Memory B cell (primary cell): ENCODE results near the gene S100A14.
"Not testable (repeated sequence)": the region's sequence is repeated elsewhere in the genome, so short reads cannot be mapped to it uniquely, and the experiment has no call there.

Source experiments
- ATAC-seq: fragments of 150-1000 bp; cut with Tn5 transposase; 2 replicates; pipeline ENCODE4 v1.10.0; 2021; ENCODE audit warnings: low read depth, mild to moderate bottlenecking, moderate library complexity
- DNase-seq, 2 donors: peaks; one replicate each; pipeline ENCODE4 v3.0.0; 2022; ENCODE audit warnings: low spot score in 2 of 2
- H3K27ac Mint-ChIP-seq: one replicate; pipeline ENCODE4 v1.8.0; 2022; ENCODE audit warnings: mild to moderate bottlenecking, moderate library complexity, mixed read lengths
- H3K27me3 Mint-ChIP-seq: one replicate; pipeline ENCODE4 v1.8.0; 2022; ENCODE audit warnings: mixed read lengths
- H3K36me3 Mint-ChIP-seq: one replicate; pipeline ENCODE4 v1.8.0; 2022; ENCODE audit warnings: mild to moderate bottlenecking, mixed read lengths
- H3K4me1 Mint-ChIP-seq: one replicate; pipeline ENCODE4 v1.8.0; 2022; ENCODE audit warnings: mixed read lengths
- H3K4me3 Mint-ChIP-seq: one replicate; pipeline ENCODE4 v1.8.0; 2022; ENCODE audit warnings: mild to moderate bottlenecking, moderate library complexity, mixed read lengths
- H3K9me3 Mint-ChIP-seq: one replicate; pipeline ENCODE4 v1.8.0; 2022; ENCODE audit warnings: mixed read lengths

Gene S100A14

GRCh38 chr1:153647346-153647714 is 31.2 kb upstream of the S100A14 start:
- DNase-seq = no peak
- Mint-ChIP-seq H3K9me3 (no peaks in the 10 kb centered on the region), H3K4me3 (no peak overlapping the region), H3K4me1 (peaks cover 22% of the 10 kb centered on the region), H3K27me3 (no peaks in the 10 kb centered on the region), H3K36me3 (peaks cover 37% of the 10 kb centered on the region), H3K27ac (peak overlapping the region; percentile 62)
- ATAC-seq = no peak

DNA sequence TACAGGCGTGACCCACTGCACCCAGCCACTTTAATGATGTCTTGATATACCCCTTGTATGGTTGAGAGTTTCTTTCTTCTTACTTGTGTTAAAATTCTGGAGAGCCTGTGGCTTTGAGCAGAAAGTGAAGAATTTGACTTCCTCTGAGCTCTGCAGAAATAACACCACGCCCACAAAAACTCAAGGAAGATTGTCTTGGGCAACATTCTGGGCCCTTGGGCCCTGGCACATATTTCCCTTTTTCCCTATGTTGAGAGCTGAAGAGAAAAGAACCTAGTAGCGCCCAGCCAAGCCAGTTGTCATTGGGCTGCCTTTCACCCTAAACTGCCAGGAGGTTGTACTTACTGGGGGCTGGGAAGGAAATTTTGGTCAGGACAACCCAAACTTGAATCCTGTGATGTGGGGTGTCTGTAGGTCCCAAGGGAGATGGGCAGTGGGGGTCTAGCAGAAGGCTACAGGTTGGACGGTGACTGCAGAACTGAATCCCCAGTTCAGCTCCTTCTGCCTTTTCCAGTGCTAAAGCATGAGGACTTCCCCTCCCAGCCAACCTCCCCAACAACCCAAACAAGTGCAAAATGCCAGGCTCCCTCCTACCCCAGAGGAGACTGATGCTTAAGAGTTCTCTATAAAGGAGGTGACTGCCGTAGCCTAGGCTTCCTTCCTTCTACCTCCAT is 30.7 kb upstream of the S100A14 start:
- ATAC-seq (no peak), DNase-seq (no peak)
- H3K4me1 Mint-ChIP-seq = peaks cover 22% of the 10 kb centered on the region
- H3K36me3 Mint-ChIP-seq = peaks cover 39% of the 10 kb centered on the region
- no peaks in the 10 kb centered on the region for H3K27me3 Mint-ChIP-seq
- H3K27ac Mint-ChIP-seq = peak overlapping the region; percentile 62
- no peak overlapping the region for H3K4me3 Mint-ChIP-seq
- no peaks in the 10 kb centered on the region for H3K9me3 Mint-ChIP-seq

DNA sequence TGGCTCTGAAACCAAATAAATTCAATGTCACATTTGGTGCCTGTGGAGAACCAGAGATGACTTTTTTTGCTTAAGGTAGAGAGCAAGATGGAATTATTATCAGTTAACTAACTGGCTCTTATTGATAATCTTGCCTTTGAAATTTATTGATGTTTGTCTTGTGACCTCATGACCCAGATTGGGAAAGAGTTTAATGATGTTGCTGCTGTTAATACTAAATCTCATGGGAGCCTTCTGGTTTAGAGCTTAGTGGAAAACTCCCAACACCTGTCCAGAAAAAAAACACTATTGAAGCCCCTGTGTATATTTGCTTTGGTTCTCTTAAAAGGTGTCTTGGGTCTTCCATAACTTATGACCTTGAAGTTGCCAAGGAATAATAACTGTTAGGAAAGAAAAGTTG is 27.7 kb upstream of the S100A14 start:
- no peaks in the 10 kb centered on the region for H3K9me3 Mint-ChIP-seq
- peak overlapping the region; percentile 60 for H3K27ac Mint-ChIP-seq
- H3K4me1 Mint-ChIP-seq = peaks cover 22% of the 10 kb centered on the region
- peaks cover 39% of the 10 kb centered on the region for H3K36me3 Mint-ChIP-seq
- no peaks in the 10 kb centered on the region for H3K27me3 Mint-ChIP-seq
- H3K4me3 Mint-ChIP-seq = no peak overlapping the region
- ATAC-seq = no peak
- no peak for DNase-seq

- Mint-ChIP-seq H3K4me3 (no peak overlapping the region), H3K36me3 (peaks cover 42% of the 10 kb centered on the region), H3K9me3 (no peaks in the 10 kb centered on the region), H3K4me1 (peaks cover 22% of the 10 kb centered on the region), H3K27me3 (no peaks in the 10 kb centered on the region), H3K27ac (peak overlapping the region; percentile 60)
- no peak for ATAC-seq
- no peak for DNase-seq
These were observed 27.0 kb upstream of the S100A14 start for GRCh38 chr1:153643100-153643499.

GRCh38 chr1:153642161-153642560 is 26.0 kb upstream of the S100A14 start:
- Mint-ChIP-seq H3K4me3 (no peak overlapping the region), H3K4me1 (peaks cover 23% of the 10 kb centered on the region), H3K27ac (no peak overlapping the region), H3K9me3 (no peaks in the 10 kb centered on the region), H3K27me3 (no peaks in the 10 kb centered on the region), H3K36me3 (peaks cover 44% of the 10 kb centered on the region)
- DNase-seq (no peak), ATAC-seq (no peak)

GRCh38 chr1:153640861-153641260 is 24.7 kb upstream of the S100A14 start:
- Mint-ChIP-seq H3K9me3 (no peaks in the 10 kb centered on the region), H3K4me3 (no peak overlapping the region), H3K36me3 (peaks cover 38% of the 10 kb centered on the region), H3K27ac (peak overlapping the region; percentile 10), H3K4me1 (peaks cover 24% of the 10 kb centered on the region), H3K27me3 (no peaks in the 10 kb centered on the region)
- DNase-seq = no peak
- ATAC-seq = no peak

- DNase-seq, H3K27me3 Mint-ChIP-seq, ATAC-seq, H3K4me3 Mint-ChIP-seq, H3K27ac Mint-ChIP-seq, H3K9me3 Mint-ChIP-seq: not testable (repeated sequence)
- H3K4me1 Mint-ChIP-seq = peaks cover 20% of the 10 kb centered on the region
- peaks cover 32% of the 10 kb centered on the region for H3K36me3 Mint-ChIP-seq
These were observed 24.1 kb upstream of the S100A14 start for GRCh38 chr1:153640213-153640612.

DNA sequence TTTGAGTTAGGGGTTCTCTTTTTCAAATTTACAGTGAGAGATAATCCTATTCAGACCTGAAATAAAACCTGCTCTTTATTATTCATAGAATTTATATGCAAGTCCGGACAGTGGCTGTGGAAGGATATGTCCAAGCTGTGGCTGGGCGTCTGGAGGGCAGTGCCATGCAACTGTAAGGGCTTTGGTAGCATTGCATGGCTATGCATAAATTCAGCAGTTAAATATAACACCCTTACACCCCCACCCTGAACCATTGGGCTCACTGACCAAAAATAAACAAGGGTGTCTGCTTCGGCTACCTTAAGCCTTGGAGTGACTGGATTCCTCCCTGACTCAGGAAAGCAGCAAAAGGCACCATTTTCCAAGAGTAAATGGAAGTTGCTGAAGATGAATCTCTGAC is 23.2 kb upstream of the S100A14 start:
- no peak overlapping the region for H3K27ac Mint-ChIP-seq
- H3K4me1 Mint-ChIP-seq = peaks cover 20% of the 10 kb centered on the region
- no peak overlapping the region for H3K4me3 Mint-ChIP-seq
- no peak for ATAC-seq
- H3K9me3 Mint-ChIP-seq = no peaks in the 10 kb centered on the region
- DNase-seq = no peak
- no peaks in the 10 kb centered on the region for H3K27me3 Mint-ChIP-seq
- H3K36me3 Mint-ChIP-seq = peaks cover 29% of the 10 kb centered on the region

- Mint-ChIP-seq H3K4me1 (peaks cover 20% of the 10 kb centered on the region), H3K27me3 (no peaks in the 10 kb centered on the region), H3K4me3 (no peak overlapping the region), H3K9me3 (no peaks in the 10 kb centered on the region), H3K27ac (no peak overlapping the region), H3K36me3 (peaks cover 22% of the 10 kb centered on the region)
- no peak for ATAC-seq
- DNase-seq = no peak
These were observed 22.1 kb upstream of the S100A14 start for GRCh38 chr1:153638261-153638660.

GRCh38 chr1:153636312-153636711 is 20.2 kb upstream of the S100A14 start:
- Mint-ChIP-seq H3K27ac (no peak overlapping the region), H3K9me3 (no peaks in the 10 kb centered on the region), H3K27me3 (no peaks in the 10 kb centered on the region), H3K4me3 (no peak overlapping the region), H3K4me1 (peaks cover 20% of the 10 kb centered on the region), H3K36me3 (peaks cover 16% of the 10 kb centered on the region)
- ATAC-seq = no peak
- no peak for DNase-seq

- no peak for ATAC-seq
These were observed 19.7 kb upstream of the S100A14 start for GRCh38 chr1:153635872-153636271.

DNA sequence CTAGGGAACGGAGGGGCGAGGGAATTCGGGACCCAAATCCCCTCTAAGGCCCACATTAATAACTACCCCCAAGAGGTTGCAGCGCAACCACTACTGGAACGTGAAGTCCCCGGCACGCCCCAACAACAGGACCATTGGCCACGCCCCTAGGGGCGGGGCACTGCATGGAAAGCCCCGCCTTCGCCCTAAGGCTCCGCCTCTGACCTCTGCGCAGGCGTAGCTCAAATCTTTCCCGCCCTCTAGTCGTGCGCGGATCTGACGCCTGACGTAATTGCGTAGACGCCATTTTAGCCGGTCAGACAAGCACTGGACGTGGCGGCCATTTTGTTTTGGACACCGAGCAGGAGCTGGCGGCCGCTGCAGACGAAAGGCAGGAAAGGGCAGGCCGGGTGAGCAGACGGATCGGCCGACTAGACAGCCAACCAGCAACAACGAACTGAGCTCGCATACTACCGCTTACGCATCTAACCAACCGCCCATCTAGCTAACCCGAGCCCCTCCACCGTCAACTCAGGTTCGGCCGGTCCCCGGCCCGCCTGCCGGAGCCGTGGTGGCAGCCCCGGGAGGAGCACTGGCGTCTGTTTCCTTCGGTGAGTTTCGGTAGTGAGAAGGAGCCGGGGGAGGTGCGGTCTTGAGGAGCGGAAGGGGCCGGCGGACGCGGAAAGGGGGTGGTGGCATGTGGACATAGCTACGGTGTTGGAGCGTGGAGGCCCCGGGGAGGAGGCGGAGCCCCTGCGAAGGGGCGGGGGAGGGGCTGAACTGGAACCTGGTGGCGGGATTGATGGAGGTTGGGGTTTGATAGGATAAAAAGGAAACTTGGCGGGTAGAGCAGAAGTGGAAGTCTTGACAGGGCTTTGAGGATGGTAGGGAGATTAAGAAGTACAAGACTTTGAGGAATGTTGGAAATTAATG is 17.9 kb upstream of the S100A14 start, which contains the start of gene CHTOP:
Gene CHTOP (plus strand): TSS at position 313 of the 912 bp plus-strand sequence. CDS start 2,523 bp downstream, outside the sequence.
- ATAC-seq = peak; percentile 85
- Mint-ChIP-seq H3K4me1 (peaks cover 23% of the 10 kb centered on the region), H3K27me3 (no peaks in the 10 kb centered on the region), H3K27ac (peak within 1 kb of the TSS; percentile 99), H3K9me3 (no peaks in the 10 kb centered on the region), H3K36me3 (peaks cover 16% of the 10 kb centered on the region), H3K4me3 (peak within 1 kb of the TSS; percentile 100)
- peak; percentile 98 to 99 for DNase-seq

More at GRCh38 chr1:153635872-153636271, 19.7 kb upstream of the S100A14 start:
- no peaks in the 10 kb centered on the region for H3K27me3 Mint-ChIP-seq
- peaks cover 19% of the 10 kb centered on the region for H3K4me1 Mint-ChIP-seq
- H3K27ac Mint-ChIP-seq = no peak overlapping the region
- H3K9me3 Mint-ChIP-seq = no peaks in the 10 kb centered on the region
- no peak for DNase-seq
- H3K36me3 Mint-ChIP-seq = peaks cover 16% of the 10 kb centered on the region
- peak overlapping the region; percentile 63 for H3K4me3 Mint-ChIP-seq

GRCh38 chr1:153633161-153633753 is 17.1 kb upstream of the S100A14 start:
- peak overlapping the region; percentile 99 for H3K27ac Mint-ChIP-seq
- peaks cover 13% of the 10 kb centered on the region for H3K36me3 Mint-ChIP-seq
- ATAC-seq = no peak
- H3K4me3 Mint-ChIP-seq = peak overlapping the region; percentile 100
- H3K4me1 Mint-ChIP-seq = peaks cover 29% of the 10 kb centered on the region
- no peak for DNase-seq
- H3K27me3 Mint-ChIP-seq = no peaks in the 10 kb centered on the region
- no peaks in the 10 kb centered on the region for H3K9me3 Mint-ChIP-seq
